Measurements from ENCODE around the gene IGFN1. TPM values are rescaled to one million over a fixed set of nuclear protein-coding genes. Genes with fewer than 3 reads are reported as not detected.
A peak's percentile ranks its signal among the peaks of the same experiment; 100 is the strongest.

Gene IGFN1
- total RNA-seq, 1 donor from 2014 or later: 3.6 TPM

GRCh38 chr1:201266774-201267173 lies 76.2 kb downstream of the IGFN1 start:
- DNase-seq: peak; percentile 81

GRCh38 chr1:201267481-201268229 lies 77.0 kb downstream of the IGFN1 start:
- DNase-seq: no peak

- DNase-seq: peak; percentile 14
Observed at GRCh38 chr1:201268604-201269151, 78.1 kb downstream of the IGFN1 start.

GRCh38 chr1:201269281-201269680 lies 78.7 kb downstream of the IGFN1 start:
- DNase-seq: no peak

- no peak for DNase-seq
Observed at GRCh38 chr1:201269900-201270410, 79.3 kb downstream of the IGFN1 start.

- DNase-seq: no peak
Observed at GRCh38 chr1:201270616-201271390, 80.2 kb downstream of the IGFN1 start.

GRCh38 chr1:201272799-201273198 lies 82.2 kb downstream of the IGFN1 start:
- DNase-seq: no peak

GRCh38 chr1:201274616-201275252 lies 84.1 kb downstream of the IGFN1 start:
- DNase-seq: no peak

- DNase-seq: no peak
Observed at GRCh38 chr1:201275253-201275666, 84.6 kb downstream of the IGFN1 start.

GRCh38 chr1:201276891-201277290 lies 86.3 kb downstream of the IGFN1 start:
- DNase-seq: no peak

- no peak for DNase-seq
Observed at GRCh38 chr1:201277441-201277840, 86.8 kb downstream of the IGFN1 start.

Other genes with a start within 250 kb of the IGFN1 start
- gene KIF21B, start 167.1 kb upstream of the IGFN1 start, total RNA-seq: 1.6 TPM
- gene CACNA1S, start 78.4 kb upstream of the IGFN1 start, total RNA-seq: 5.3 TPM
- gene ASCL5, start 63.6 kb upstream of the IGFN1 start, total RNA-seq: not detected
- 57.1 TPM for gene TMEM9, start 36.4 kb upstream of the IGFN1 start, total RNA-seq
- 151 TPM for gene PKP1, start 92.7 kb downstream of the IGFN1 start, total RNA-seq
- gene TNNT2, start 186.9 kb downstream of the IGFN1 start, total RNA-seq: 9.7 TPM
- gene LAD1, start 208.5 kb downstream of the IGFN1 start, total RNA-seq: 35.7 TPM
- gene TNNI1, start 230.9 kb downstream of the IGFN1 start, total RNA-seq: 49.3 TPM